GM21367 (cell line): ENCODE data around the gene FRS3.
"Not testable (repeated sequence)": the region's sequence is repeated elsewhere in the genome, so short reads cannot be mapped to it uniquely, and the experiment has no call there.

Experiments used
- ATAC-seq: cut with Tn5 transposase; IDR thresholded peaks from one replicate; pipeline ENCODE4 v1.9.1; 2021; ENCODE audit not compliant: unreplicated experiment

Gene FRS3

GRCh38 chr6:41770381-41771057 lies 9.2 kb downstream of the FRS3 start:
- ATAC-seq, result no peak

- ATAC-seq, result no peak
Measured at GRCh38 chr6:41769376-41769775, 10.3 kb downstream of the FRS3 start.

DNA sequence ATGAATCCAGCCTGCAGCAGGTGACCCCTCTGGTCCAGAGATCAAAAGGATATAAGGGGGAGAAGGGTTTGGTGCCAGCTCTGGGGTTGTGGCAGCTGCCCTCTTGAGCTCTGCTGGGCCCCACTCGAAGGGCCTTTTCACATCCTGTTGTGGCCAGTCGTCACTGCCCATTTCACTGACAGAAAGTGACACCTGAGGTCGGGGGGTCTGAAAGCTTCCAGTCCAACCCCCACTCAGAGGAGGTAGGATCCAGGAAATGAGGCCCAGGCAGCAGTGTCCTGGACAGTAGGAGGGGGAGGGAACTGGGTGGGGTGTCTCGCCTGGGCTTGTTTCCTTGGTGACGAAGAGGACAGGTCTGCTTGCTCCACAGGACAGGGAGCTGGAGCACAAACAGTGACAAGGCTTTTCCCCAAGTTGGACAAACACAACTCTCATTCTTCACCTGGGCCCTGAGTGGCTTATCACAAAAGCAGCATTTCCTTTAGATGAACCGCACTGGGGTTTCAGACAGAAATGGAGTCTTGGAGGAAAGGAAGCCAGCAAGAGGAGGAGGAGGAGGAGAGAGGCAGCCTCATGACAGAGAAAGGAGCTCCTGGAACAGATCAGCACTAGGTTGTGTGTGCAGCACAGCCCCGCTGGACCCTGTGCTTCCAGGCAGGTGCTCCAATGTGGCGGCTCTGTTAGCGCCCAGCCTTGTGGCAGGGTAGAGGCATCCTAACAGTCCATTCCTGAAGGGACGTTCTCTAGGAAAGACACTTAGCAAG lies 11.0 kb downstream of the FRS3 start:
- no peak for ATAC-seq

- no peak for ATAC-seq
Measured at GRCh38 chr6:41767112-41767833, 12.4 kb downstream of the FRS3 start.

DNA sequence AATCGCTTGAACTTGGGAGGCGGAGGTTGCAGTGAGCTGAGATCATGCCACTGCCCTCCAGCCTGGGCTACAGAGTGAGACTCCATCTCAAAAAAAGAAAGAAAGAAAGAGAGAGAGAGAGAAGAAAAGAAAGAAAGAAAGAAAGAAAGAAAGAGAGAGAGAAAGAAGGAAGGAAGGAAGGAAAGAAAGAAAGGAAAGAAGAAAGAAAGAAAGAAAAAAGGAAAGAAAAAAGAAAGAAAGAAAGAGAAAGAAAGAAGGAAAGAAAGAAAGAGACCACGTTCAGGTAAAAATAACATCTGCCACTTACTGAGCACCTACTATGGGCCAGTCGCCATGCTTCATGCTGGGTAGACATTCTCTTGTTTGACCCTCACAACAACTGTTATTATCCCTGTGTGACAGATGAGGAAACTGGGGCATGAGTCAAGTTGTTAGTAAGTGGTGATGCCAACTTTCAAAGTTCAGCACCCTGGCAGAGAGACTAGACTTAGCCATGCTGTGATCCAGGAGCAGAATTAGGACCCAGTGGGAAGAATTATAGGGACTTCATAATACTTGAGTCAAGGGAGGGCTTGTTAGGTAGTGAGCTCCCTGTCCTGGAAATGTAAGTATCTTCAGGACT lies 13.5 kb downstream of the FRS3 start:
- not testable (repeated sequence) for ATAC-seq

- no peak for ATAC-seq
Measured at GRCh38 chr6:41763470-41763869, 16.2 kb downstream of the FRS3 start.

DNA sequence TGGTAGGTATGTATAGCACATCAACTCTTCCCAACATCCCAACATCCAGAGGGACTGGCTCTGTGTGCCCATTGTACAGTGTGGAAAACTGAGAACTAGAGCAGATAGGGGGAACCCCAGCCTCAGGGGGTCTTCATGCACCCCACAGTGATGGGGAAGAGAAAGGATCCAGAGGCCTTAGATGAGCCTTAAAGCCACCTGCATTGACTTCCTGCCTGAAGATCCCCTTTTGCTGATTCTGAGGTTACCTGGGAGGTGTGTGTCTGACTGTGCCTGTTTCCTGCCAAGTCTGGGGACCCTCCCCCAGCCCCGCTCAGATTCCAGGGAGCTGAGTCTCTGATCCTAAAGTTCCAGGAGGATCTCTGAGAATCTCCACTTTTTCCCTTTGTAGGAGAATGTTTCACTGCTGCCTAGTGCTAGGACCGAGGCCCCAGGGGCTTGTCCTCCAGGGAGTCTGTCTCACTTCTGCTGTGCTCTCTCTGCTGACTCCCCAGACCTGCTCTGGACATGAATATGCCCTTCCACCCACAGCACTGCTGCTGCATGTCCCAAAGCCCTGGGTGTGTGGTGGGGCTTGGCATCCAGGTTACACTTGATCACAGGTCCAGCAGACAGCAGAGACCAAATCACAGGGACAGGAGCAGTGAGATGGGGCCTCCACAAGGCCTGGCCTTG lies 19.7 kb downstream of the FRS3 start:
- no peak for ATAC-seq

DNA sequence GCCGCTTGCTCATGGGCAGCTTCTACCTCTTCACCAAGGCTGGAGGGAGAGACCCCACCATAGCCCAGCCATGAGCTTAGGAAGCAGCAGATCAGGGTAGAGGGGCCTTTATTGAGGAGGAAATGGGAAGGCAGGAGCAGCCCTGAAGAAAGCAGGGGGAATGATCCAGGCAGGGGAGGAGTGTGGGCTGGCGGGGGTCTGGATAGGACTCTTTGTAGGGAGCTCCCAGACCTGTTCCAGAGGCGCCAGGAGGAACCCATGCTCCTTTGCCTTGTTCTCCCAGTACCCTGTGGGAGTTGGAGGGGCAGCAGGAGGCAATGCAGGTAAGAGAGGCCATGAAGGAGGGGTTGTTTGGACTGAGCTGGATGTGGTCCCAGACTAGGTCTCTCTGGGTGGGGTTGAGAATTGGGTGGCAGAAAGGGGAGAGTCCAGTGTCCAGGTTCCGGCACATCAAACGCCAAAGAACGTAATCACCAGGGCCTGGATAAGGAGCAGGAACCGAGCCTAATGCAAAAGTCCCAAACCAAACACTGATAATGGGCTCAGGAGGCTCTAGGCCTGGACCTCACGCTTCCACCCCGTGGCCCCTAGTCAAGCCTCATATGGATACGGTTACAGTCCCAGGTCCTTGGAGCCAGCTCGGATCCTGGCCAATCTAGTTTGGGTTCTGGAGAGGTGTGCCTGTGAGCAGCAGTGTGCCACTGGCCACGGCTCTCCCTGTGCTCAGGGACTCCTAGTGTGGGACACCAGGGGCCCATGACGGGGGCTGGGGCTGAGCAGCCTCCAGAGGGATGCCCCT lies 20.4 kb downstream of the FRS3 start:
- no peak for ATAC-seq

DNA sequence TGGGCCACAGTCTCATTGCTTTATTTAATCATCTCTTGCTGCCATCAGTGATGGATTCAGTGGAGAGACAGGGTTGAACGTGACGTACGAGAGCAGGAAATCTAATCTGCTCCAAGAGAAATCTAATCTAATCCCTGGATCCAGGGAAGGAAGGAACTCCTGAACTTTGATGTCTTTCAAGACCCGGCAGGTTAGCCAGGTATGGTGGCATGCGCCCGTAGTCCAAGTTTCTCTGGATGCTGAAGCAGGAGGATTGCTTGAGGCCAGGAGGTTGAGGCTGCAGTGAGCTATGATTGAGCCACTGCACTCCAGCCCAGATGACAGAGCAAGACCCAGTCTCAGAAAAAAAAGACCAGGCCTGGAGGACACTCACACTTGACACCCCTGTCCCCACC lies 21.1 kb downstream of the FRS3 start:
- no peak for ATAC-seq

- no peak for ATAC-seq
Measured at GRCh38 chr6:41757931-41758640, 21.6 kb downstream of the FRS3 start.

- no peak for ATAC-seq
Measured at GRCh38 chr6:41757271-41757670, 22.4 kb downstream of the FRS3 start.

DNA sequence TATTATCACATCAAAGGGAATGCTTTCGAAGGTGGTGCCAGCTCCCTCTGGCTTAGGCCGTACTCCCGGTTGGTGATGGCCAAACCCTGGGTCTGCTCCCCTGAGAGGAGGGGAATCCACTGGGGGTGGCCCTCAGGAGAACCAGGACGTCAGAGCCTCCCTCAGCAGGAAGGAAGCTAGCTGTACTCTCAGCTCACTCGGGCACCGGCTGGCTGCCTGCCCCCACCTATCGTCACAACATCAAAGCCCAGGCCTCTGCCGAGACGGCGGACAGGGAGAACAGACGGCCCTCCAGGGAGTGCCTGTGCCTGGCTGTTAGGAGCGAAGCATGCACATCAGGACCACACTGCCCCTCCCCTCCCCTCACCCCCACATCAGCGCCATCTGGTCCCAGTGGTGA lies 23.3 kb downstream of the FRS3 start:
- ATAC-seq, result no peak

- no peak for ATAC-seq
Measured at GRCh38 chr6:41755895-41756294, 23.8 kb downstream of the FRS3 start.

- no peak for ATAC-seq
Measured at GRCh38 chr6:41750374-41750773, 29.3 kb downstream of the FRS3 start.

DNA sequence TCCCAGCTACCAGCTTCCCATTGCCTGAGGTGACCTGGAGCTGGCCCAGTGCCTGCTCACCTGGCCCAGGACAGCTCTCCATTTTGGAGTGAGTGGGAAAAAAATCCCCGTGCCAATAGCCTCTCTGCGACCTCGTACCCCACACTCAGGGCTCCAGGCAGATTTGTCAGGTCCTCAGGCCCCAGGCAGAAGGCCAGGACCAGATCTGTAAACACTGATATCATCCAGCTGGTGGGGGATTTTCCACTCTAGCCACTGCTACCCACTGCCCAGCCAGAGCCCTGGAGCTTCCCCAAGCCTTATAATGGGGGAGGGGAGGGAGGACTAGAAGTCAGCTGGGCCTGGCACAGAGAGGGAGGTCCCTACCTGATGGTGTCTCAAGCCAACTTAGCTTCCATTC lies 31.2 kb downstream of the FRS3 start:
- no peak for ATAC-seq

DNA sequence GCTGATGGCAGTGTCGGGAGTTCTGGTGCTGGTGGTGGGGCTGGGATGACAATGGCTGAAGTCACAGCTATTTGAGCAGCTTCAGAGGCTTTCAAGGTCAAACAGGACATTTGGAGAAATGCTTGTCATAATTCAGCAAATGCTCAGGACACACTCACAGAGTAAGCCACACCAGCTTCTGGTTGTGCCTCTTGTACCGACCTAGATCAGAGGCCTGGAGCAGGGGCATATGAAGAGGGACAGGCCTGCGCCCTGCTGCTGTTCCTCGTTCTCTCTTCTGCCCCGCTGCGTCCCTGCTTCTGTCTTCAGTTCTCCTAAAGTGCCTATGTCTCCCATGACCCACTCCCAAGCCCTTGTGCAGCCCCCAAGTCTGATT lies 31.6 kb downstream of the FRS3 start:
- no peak for ATAC-seq

GRCh38 chr6:41747256-41748101 lies 32.2 kb downstream of the FRS3 start, which contains the start of gene PGC:
PGC (minus strand) TSS chr6:41747397; CDS start chr6:41747334, 63 bp downstream.
- no peak for ATAC-seq

GRCh38 chr6:41746107-41746506 lies 33.6 kb downstream of the FRS3 start:
- ATAC-seq, result no peak
